BLaER1 treated with 17β-estradiol and CSF1 and Interleukin-3, amounts not matched to agents 10 nM and 100 nM (cell line): ENCODE data around the gene CSNK2B.

Experiments used
- H3K27ac ChIP-seq, 11 experiments: shearing (Covaris generic); formaldehyde crosslinking; 2 replicates each; pipeline ENCODE4 v1.8.1; 2022
- H3K27me3 ChIP-seq, 11 experiments: shearing (Covaris generic); formaldehyde crosslinking; 2 replicates each; pipeline ENCODE4 v1.8.1; 2022
- H3K36me3 ChIP-seq, 11 experiments: shearing (Covaris generic); formaldehyde crosslinking; 2 replicates each; pipeline ENCODE4 v1.8.1; 2022
- H3K4me1 ChIP-seq, 10 experiments: shearing (Covaris generic); formaldehyde crosslinking; 2 replicates each; pipeline ENCODE4 v1.8.1; 2022
- H3K4me2 ChIP-seq, 11 experiments: shearing (Covaris generic); formaldehyde crosslinking; 2 replicates each; pipeline ENCODE4 v1.8.1; 2022
- H3K4me3 ChIP-seq, 10 experiments: shearing (Covaris generic); formaldehyde crosslinking; 2 replicates each; pipeline ENCODE4 v1.8.1; 2022
- H3K9ac ChIP-seq, 11 experiments: shearing (Covaris generic); formaldehyde crosslinking; 2 replicates each; pipeline ENCODE4 v1.8.1; 2022
- H3K9me3 ChIP-seq, 11 experiments: shearing (Covaris generic); formaldehyde crosslinking; replicated peaks in 1 of 11; 2 replicates each; pipeline ENCODE4 v1.8.1; 2022
- H4K20me1 ChIP-seq, 11 experiments: shearing (Covaris generic); formaldehyde crosslinking; 2 replicates each; pipeline ENCODE4 v1.8.1; 2022
- Cebpa-rat ChIP-seq, 11 experiments: shearing (Covaris generic); IDR thresholded peaks; 2 replicates each; pipeline ENCODE4 v1.8.1; 2022

CSNK2B gene

GRCh38 chr6:31692886-31693285 lies 27.0 kb downstream of the CSNK2B start:
- Histone ChIP-seq H3K9ac (peak overlapping the region in 1 of 11 experiments; percentile 29; a peak in 1 of 22 replicates), H3K4me3 (no peak overlapping the region), H3K27ac (no peak overlapping the region), H3K9me3 (no peaks in the 10 kb centered on the region), H3K4me1 (peaks cover 0 to 36% (median 12%) of the 10 kb centered on the region in 10 experiments; a peak in 14 of 20 replicates), H4K20me1 (peaks cover 0 to 42% (median 15%) of the 10 kb centered on the region in 11 experiments; a peak in 16 of 22 replicates), H3K4me2 (no peak overlapping the region), H3K27me3 (no peaks in the 10 kb centered on the region), H3K36me3 (peaks cover 96 to 100% (median 98%) of the 10 kb centered on the region in 11 experiments)
- no peak for TF ChIP-seq Cebpa-rat (IDR thresholded peaks at IDR 0.05)

- H3K36me3 ChIP-seq: peaks cover 93 to 99% (median 96%) of the 10 kb centered on the region in 11 experiments
These were observed 27.7 kb downstream of the CSNK2B start for GRCh38 chr6:31693535-31693934.

GRCh38 chr6:31697555-31697954 lies 31.7 kb downstream of the CSNK2B start:
- no peak for TF ChIP-seq Cebpa-rat (IDR thresholded peaks at IDR 0.05)
- no peaks in the 10 kb centered on the region for H3K9me3 ChIP-seq
- H3K27ac ChIP-seq: 0 out of 22 replicates have a peak overlapping the region, but pooled peaks of 1 of the 11 experiments have one; percentile 29
- peaks cover 15 to 47% (median 19%) of the 10 kb centered on the region in 10 experiments for H3K4me1 ChIP-seq
- H3K4me2 ChIP-seq: peak overlapping the region in 3 of 11 experiments; percentile 13 to 47 (median 47); a peak in 4 of 22 replicates
- H3K4me3 ChIP-seq: no peak overlapping the region
- H3K27me3 ChIP-seq: no peaks in the 10 kb centered on the region
- peak overlapping the region in 4 of 11 experiments; percentile 33 to 63 (median 38); a peak in 4 of 22 replicates for H3K9ac ChIP-seq
- peaks cover 78 to 93% (median 85%) of the 10 kb centered on the region in 11 experiments for H3K36me3 ChIP-seq
- H4K20me1 ChIP-seq: peaks cover 9 to 59% (median 35%) of the 10 kb centered on the region in 11 experiments; a peak in 16 of 22 replicates

More at GRCh38 chr6:31693535-31693934, 27.7 kb downstream of the CSNK2B start:
- H3K9ac ChIP-seq: peak overlapping the region in 2 of 11 experiments; percentile 11 to 29; a peak in 2 of 22 replicates
- peaks cover 0 to 42% (median 12%) of the 10 kb centered on the region in 10 experiments; a peak in 14 of 20 replicates for H3K4me1 ChIP-seq
- no peaks in the 10 kb centered on the region for H3K27me3 ChIP-seq
- TF ChIP-seq Cebpa-rat (IDR thresholded peaks at IDR 0.05): no peak
- H3K4me2 ChIP-seq: no peak overlapping the region
- H3K9me3 ChIP-seq: no peaks in the 10 kb centered on the region
- H3K4me3 ChIP-seq: no peak overlapping the region
- H3K27ac ChIP-seq: no peak overlapping the region
- peaks cover 2 to 38% (median 20%) of the 10 kb centered on the region in 11 experiments; a peak in 16 of 22 replicates for H4K20me1 ChIP-seq

GRCh38 chr6:31700740-31701401 lies 35.0 kb downstream of the CSNK2B start:
- H4K20me1 ChIP-seq: peaks cover 9 to 47% (median 35%) of the 10 kb centered on the region in 11 experiments; a peak in 16 of 22 replicates
- no peaks in the 10 kb centered on the region for H3K27me3 ChIP-seq
- H3K27ac ChIP-seq: peak overlapping the region in 1 of 11 experiments; percentile 96; a peak in 1 of 22 replicates
- peak overlapping the region; percentile 76 to 99 (median 97) for H3K4me2 ChIP-seq
- no peak for TF ChIP-seq Cebpa-rat (IDR thresholded peaks at IDR 0.05)
- H3K9me3 ChIP-seq: no peaks in the 10 kb centered on the region
- H3K36me3 ChIP-seq: peaks cover 46 to 59% (median 52%) of the 10 kb centered on the region in 11 experiments
- peak overlapping the region in 6 of 10 experiments; percentile 76 to 95 (median 84); a peak in 9 of 20 replicates for H3K4me3 ChIP-seq
- peaks cover 24 to 55% (median 27%) of the 10 kb centered on the region in 10 experiments for H3K4me1 ChIP-seq
- H3K9ac ChIP-seq: peak overlapping the region in 10 of 11 experiments; percentile 19 to 98 (median 96); a peak in 13 of 22 replicates

- Histone ChIP-seq H3K9me3 (no peaks in the 10 kb centered on the region), H4K20me1 (peaks cover 9 to 44% (median 29%) of the 10 kb centered on the region in 11 experiments; a peak in 16 of 22 replicates), H3K36me3 (peaks cover 37 to 50% (median 43%) of the 10 kb centered on the region in 11 experiments), H3K27ac (peak overlapping the region; percentile 88 to 96 (median 94); a peak in 21 of 22 replicates), H3K4me3 (peak overlapping the region; percentile 67 to 95 (median 82)), H3K27me3 (no peaks in the 10 kb centered on the region), H3K4me1 (peaks cover 30 to 56% (median 34%) of the 10 kb centered on the region in 10 experiments), H3K9ac (peak overlapping the region; percentile 90 to 98 (median 95)), H3K4me2 (peak overlapping the region; percentile 76 to 99 (median 97))
- TF ChIP-seq Cebpa-rat (IDR thresholded peaks at IDR 0.05): no peak
These were observed 36.0 kb downstream of the CSNK2B start for GRCh38 chr6:31701666-31702404.

GRCh38 chr6:31702405-31702818 lies 36.5 kb downstream of the CSNK2B start:
- Histone ChIP-seq H3K9ac (peak overlapping the region; percentile 90 to 98 (median 95)), H3K4me3 (peak overlapping the region; percentile 67 to 95 (median 82)), H3K9me3 (no peaks in the 10 kb centered on the region), H3K4me2 (peak overlapping the region; percentile 76 to 99 (median 97)), H4K20me1 (peaks cover 7 to 38% (median 23%) of the 10 kb centered on the region in 11 experiments; a peak in 14 of 22 replicates), H3K4me1 (peaks cover 36 to 59% (median 39%) of the 10 kb centered on the region in 10 experiments), H3K36me3 (peaks cover 31 to 44% (median 37%) of the 10 kb centered on the region in 11 experiments), H3K27ac (peak overlapping the region; percentile 88 to 96 (median 94)), H3K27me3 (no peaks in the 10 kb centered on the region)
- no peak for TF ChIP-seq Cebpa-rat (IDR thresholded peaks at IDR 0.05)

GRCh38 chr6:31702819-31703716 lies 37.2 kb downstream of the CSNK2B start, which contains the start of gene ABHD16A:
Gene ABHD16A (minus strand): TSS chr6:31703324. CDS start chr6:31703281, 43 bp downstream.
- peaks cover under 1 to 32% (median 19%) of the 10 kb centered on the region in 11 experiments; a peak in 14 of 22 replicates for H4K20me1 ChIP-seq
- peaks cover 39 to 59% (median 45%) of the 10 kb centered on the region in 10 experiments for H3K4me1 ChIP-seq
- H3K4me2 ChIP-seq: peak within 1 kb of the TSS; percentile 76 to 99 (median 97)
- peak; percentile 88 to 99 (median 96) for TF ChIP-seq Cebpa-rat (IDR thresholded peaks at IDR 0.05)
- no peaks in the 10 kb centered on the region for H3K9me3 ChIP-seq
- peak within 1 kb of the TSS; percentile 88 to 96 (median 94) for H3K27ac ChIP-seq
- H3K9ac ChIP-seq: peak within 1 kb of the TSS; percentile 90 to 98 (median 95)
- no peaks in the 10 kb centered on the region for H3K27me3 ChIP-seq
- H3K36me3 ChIP-seq: peaks cover 26 to 37% (median 30%) of the 10 kb centered on the region in 11 experiments
- peak within 1 kb of the TSS; percentile 67 to 95 (median 82) for H3K4me3 ChIP-seq
